HG02623 (cell line): Measurements from ENCODE around the gene GAL.
"Not testable (repeated sequence)": the region's sequence is repeated elsewhere in the genome, so short reads cannot be mapped to it uniquely, and the experiment has no call there.

Source experiments
- ATAC-seq: cut with Tn5 transposase; IDR thresholded peaks from one replicate; pipeline ENCODE4 v1.9.1; 2021; ENCODE audit warnings: moderate library complexity; ENCODE audit not compliant: unreplicated experiment

Gene GAL

GRCh38 chr11:68684385-68685356 is at the start of gene GAL:
Gene GAL, plus strand, starts transcription at chr11:68684544. Its CDS starts 380 bp downstream, at chr11:68684924.
- ATAC-seq, result no peak

GRCh38 chr11:68634606-68635005 is 49.7 kb upstream of the GAL start:
- ATAC-seq, result not testable (repeated sequence)

- not testable (repeated sequence) for ATAC-seq
Measured at GRCh38 chr11:68635172-68635571, 49.2 kb upstream of the GAL start.

- not testable (repeated sequence) for ATAC-seq
Measured at GRCh38 chr11:68635883-68636282, 48.5 kb upstream of the GAL start.

- ATAC-seq, result not testable (repeated sequence)
Measured at GRCh38 chr11:68639322-68639721, 45.0 kb upstream of the GAL start.

- ATAC-seq, result no peak
Measured at GRCh38 chr11:68641880-68642279, 42.5 kb upstream of the GAL start.

GRCh38 chr11:68643585-68643984 is 40.8 kb upstream of the GAL start:
- no peak for ATAC-seq

- no peak for ATAC-seq
Measured at GRCh38 chr11:68646832-68647231, 37.5 kb upstream of the GAL start.

- ATAC-seq, result no peak
Measured at GRCh38 chr11:68649851-68650555, 34.3 kb upstream of the GAL start.

GRCh38 chr11:68650801-68651200 is 33.5 kb upstream of the GAL start:
- ATAC-seq, result no peak

- ATAC-seq, result no peak
Measured at GRCh38 chr11:68651208-68651984, 32.9 kb upstream of the GAL start.

- ATAC-seq, result no peak
Measured at GRCh38 chr11:68651985-68652682, 32.2 kb upstream of the GAL start.

GRCh38 chr11:68652683-68653156 is 31.6 kb upstream of the GAL start:
- ATAC-seq, result no peak

GRCh38 chr11:68653486-68654430 is 30.6 kb upstream of the GAL start:
- ATAC-seq, result no peak

- ATAC-seq, result no peak
Measured at GRCh38 chr11:68654978-68655377, 29.4 kb upstream of the GAL start.

- no peak for ATAC-seq
Measured at GRCh38 chr11:68655406-68655805, 28.9 kb upstream of the GAL start.

GRCh38 chr11:68655806-68656205 is 28.5 kb upstream of the GAL start:
- ATAC-seq, result no peak

- no peak for ATAC-seq
Measured at GRCh38 chr11:68657021-68657780, 27.1 kb upstream of the GAL start.

GRCh38 chr11:68658097-68658496 is 26.2 kb upstream of the GAL start:
- no peak for ATAC-seq
